ENCODE results near the gene IFIT1.

The IFIT1 gene

DNA sequence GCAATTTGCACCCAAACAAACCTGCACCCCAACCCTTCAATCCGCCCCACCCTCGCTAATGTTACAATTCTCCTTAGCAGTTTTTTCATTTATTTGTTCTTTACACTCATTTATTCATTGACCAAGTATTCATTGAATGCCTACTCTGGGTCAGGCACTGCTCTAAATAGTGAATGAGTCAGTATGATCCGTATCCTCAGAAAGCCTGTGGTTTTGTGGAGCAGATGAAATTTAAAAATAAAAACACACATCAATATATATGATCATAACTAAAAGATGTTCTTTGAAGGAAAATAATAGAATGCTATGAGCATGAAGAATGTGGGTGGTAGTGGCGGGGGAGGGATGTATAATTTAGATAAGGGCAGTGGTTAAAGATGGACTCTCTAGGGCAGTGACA lies 35.2 kb downstream of the IFIT1 start:
- H3K9me2 ChIP-seq (replicated peaks; ENCODE audit: control insufficient read depth, low read length), result no peaks in the 10 kb centered on the region
- no peaks in the 10 kb centered on the region for H3K9me3 ChIP-seq (ENCODE audit: control insufficient read depth, insufficient read depth, low read length)
- no peaks in the 10 kb centered on the region for H4K20me1 ChIP-seq (ENCODE audit: control insufficient read depth, insufficient read depth, low read depth, low read length)
- TF ChIP-seq, protein P1, sequence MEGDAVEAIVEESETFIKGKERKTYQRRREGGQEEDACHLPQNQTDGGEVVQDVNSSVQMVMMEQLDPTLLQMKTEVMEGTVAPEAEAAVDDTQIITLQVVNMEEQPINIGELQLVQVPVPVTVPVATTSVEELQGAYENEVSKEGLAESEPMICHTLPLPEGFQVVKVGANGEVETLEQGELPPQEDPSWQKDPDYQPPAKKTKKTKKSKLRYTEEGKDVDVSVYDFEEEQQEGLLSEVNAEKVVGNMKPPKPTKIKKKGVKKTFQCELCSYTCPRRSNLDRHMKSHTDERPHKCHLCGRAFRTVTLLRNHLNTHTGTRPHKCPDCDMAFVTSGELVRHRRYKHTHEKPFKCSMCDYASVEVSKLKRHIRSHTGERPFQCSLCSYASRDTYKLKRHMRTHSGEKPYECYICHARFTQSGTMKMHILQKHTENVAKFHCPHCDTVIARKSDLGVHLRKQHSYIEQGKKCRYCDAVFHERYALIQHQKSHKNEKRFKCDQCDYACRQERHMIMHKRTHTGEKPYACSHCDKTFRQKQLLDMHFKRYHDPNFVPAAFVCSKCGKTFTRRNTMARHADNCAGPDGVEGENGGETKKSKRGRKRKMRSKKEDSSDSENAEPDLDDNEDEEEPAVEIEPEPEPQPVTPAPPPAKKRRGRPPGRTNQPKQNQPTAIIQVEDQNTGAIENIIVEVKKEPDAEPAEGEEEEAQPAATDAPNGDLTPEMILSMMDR (IDR thresholded peaks at IDR 0.05; ENCODE audit: low read depth, low read length, poor library complexity, severe bottlenecking), result no peak
- TF ChIP-seq EZH2phosphoT487 (IDR thresholded peaks at IDR 0.05; ENCODE audit: borderline replicate concordance, low read length), result no peak
- no peak overlapping the region for H3K4me3 ChIP-seq (ENCODE audit: low read length)
- H3K4me1 ChIP-seq (ENCODE audit: control insufficient read depth, low read length), result no peaks in the 10 kb centered on the region
- H3K27ac ChIP-seq (ENCODE audit: low read depth, low read length), result no peak overlapping the region
- no peaks in the 10 kb centered on the region for H3K79me2 ChIP-seq (ENCODE audit: control insufficient read depth, low read length)
- peaks cover 6% of the 10 kb centered on the region; the same call in 1 of the 2 replicates for H3K27me3 ChIP-seq (ENCODE audit: control insufficient read depth, low read length)
- H3F3A ChIP-seq (ENCODE audit: control insufficient read depth, insufficient read depth), result no peaks in the 10 kb centered on the region
- no peak overlapping the region for H3K4me2 ChIP-seq (ENCODE audit: low read length)
- no peaks in the 10 kb centered on the region for H3K36me3 ChIP-seq (ENCODE audit: control insufficient read depth, low read length)

DNA sequence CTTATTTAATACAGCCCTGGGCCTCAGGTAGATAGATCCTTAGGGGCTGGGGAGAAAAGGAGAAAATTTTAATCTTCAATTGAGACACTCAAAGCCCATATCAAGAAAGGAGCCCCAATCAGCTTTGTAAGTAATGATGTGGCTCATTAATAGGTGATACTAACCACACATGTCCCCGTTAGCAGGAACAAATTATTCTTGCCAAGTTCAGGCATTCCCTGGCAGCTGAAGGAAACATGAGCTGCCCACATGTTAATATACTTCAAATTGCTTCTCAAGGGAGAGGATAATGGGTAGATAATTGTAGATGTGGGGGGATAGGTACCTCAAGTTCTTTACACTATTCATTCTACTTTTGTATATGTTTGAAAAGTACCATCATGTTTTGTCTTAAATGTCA lies 36.5 kb downstream of the IFIT1 start:
- no peaks in the 10 kb centered on the region for H3K36me3 ChIP-seq (ENCODE audit: control insufficient read depth, low read length)
- no peak for TF ChIP-seq EZH2phosphoT487 (IDR thresholded peaks at IDR 0.05; ENCODE audit: borderline replicate concordance, low read length)
- TF ChIP-seq, protein P1 (IDR thresholded peaks at IDR 0.05; ENCODE audit: low read depth, low read length, poor library complexity, severe bottlenecking), result no peak
- H3K9me2 ChIP-seq (replicated peaks; ENCODE audit: control insufficient read depth, low read length), result no peaks in the 10 kb centered on the region
- H3K27ac ChIP-seq (ENCODE audit: low read depth, low read length), result no peak overlapping the region
- H4K20me1 ChIP-seq (ENCODE audit: control insufficient read depth, insufficient read depth, low read depth, low read length), result no peaks in the 10 kb centered on the region
- peaks cover 3% of the 10 kb centered on the region; the same call in 1 of the 2 replicates for H3K27me3 ChIP-seq (ENCODE audit: control insufficient read depth, low read length)
- no peak overlapping the region for H3K4me3 ChIP-seq (ENCODE audit: low read length)
- H3K79me2 ChIP-seq (ENCODE audit: control insufficient read depth, low read length), result no peaks in the 10 kb centered on the region
- H3K9me3 ChIP-seq (ENCODE audit: control insufficient read depth, insufficient read depth, low read length), result no peaks in the 10 kb centered on the region
- no peaks in the 10 kb centered on the region for H3F3A ChIP-seq (ENCODE audit: control insufficient read depth, insufficient read depth)
- H3K4me1 ChIP-seq (ENCODE audit: control insufficient read depth, low read length), result no peaks in the 10 kb centered on the region
- no peak overlapping the region for H3K4me2 ChIP-seq (ENCODE audit: low read length)

DNA sequence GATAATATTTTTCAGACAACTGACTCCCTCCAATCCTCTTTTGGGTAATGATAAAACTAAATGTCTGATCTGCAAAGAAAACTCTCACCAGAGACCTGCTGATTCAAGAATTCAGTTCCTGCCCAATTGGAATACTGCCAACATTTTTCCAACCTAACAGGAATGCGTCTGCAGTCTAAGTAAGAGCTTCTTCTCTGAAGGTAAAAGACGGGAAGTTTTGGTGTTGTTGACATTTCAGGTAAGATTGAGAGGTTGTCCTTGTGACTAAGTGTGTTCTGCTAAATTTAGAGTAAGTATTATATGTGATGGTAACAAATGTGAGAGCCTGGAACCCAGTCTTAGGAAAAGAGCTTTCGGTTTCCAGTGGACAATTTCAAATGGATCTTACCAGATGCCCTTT lies 39.6 kb downstream of the IFIT1 start:
- H3K4me2 ChIP-seq (ENCODE audit: low read length), result no peak overlapping the region
- no peaks in the 10 kb centered on the region for H3K4me1 ChIP-seq (ENCODE audit: control insufficient read depth, low read length)
- no peak overlapping the region for H3K27ac ChIP-seq (ENCODE audit: low read depth, low read length)
- no peaks in the 10 kb centered on the region for H3K9me2 ChIP-seq (replicated peaks; ENCODE audit: control insufficient read depth, low read length)
- H3K4me3 ChIP-seq (ENCODE audit: low read length), result no peak overlapping the region
- H3K9me3 ChIP-seq (ENCODE audit: control insufficient read depth, insufficient read depth, low read length), result no peaks in the 10 kb centered on the region
- peaks cover 3% of the 10 kb centered on the region; the same call in 1 of the 2 replicates for H3K27me3 ChIP-seq (ENCODE audit: control insufficient read depth, low read length)
- H4K20me1 ChIP-seq (ENCODE audit: control insufficient read depth, insufficient read depth, low read depth, low read length), result no peaks in the 10 kb centered on the region
- no peaks in the 10 kb centered on the region for H3K79me2 ChIP-seq (ENCODE audit: control insufficient read depth, low read length)
- TF ChIP-seq EZH2phosphoT487 (IDR thresholded peaks at IDR 0.05; ENCODE audit: borderline replicate concordance, low read length), result no peak
- TF ChIP-seq, protein P1 (IDR thresholded peaks at IDR 0.05; ENCODE audit: low read depth, low read length, poor library complexity, severe bottlenecking), result no peak
- H3K36me3 ChIP-seq (ENCODE audit: control insufficient read depth, low read length), result no peaks in the 10 kb centered on the region
- no peaks in the 10 kb centered on the region for H3F3A ChIP-seq (ENCODE audit: control insufficient read depth, insufficient read depth)

Measured in DOHH2 (cell line).